Cardiac septum (tissue), 1 donor: Measurements from ENCODE around the gene SP7. TPM values are rescaled to one million over a fixed set of nuclear protein-coding genes. Genes with fewer than 3 reads are reported as not detected.
A peak's percentile ranks its signal among the peaks of the same experiment; 100 is the strongest.
"Not testable (repeated sequence)": the region's sequence is repeated elsewhere in the genome, so short reads cannot be mapped to it uniquely, and the experiment has no call there.

Experiments used
- DNase-seq: peaks from one replicate; pipeline ENCODE4 v3.0.0-alpha.2; 2020; ENCODE audit warnings: low spot score
- intact Hi-C: fragments of 100-400 bp; cut with DNase I; formaldehyde crosslinking; loops from one replicate; pipeline ENCODE4 v1.14.0; 2022
- long read RNA-seq: library from polyadenylated mRNA; unstranded; transcript quantifications from one replicate; pipeline ENCODE4 v2.0.0, GENCODE V29; 2021
- total RNA-seq: library from RNA; stranded (reverse); fragmentation: NEBNext Ultra II Directional; extraction: Animal tissue kit (Norgen Biotek cat#: 25700); gene quantifications from one replicate; pipeline ENCODE4 v1.2.1, GENCODE V29; 2021
- donor health status: DM: no; HTN: no; CAD: no.

SP7 gene
- total RNA-seq: not detected
- long read RNA-seq: 0 reads

DNA sequence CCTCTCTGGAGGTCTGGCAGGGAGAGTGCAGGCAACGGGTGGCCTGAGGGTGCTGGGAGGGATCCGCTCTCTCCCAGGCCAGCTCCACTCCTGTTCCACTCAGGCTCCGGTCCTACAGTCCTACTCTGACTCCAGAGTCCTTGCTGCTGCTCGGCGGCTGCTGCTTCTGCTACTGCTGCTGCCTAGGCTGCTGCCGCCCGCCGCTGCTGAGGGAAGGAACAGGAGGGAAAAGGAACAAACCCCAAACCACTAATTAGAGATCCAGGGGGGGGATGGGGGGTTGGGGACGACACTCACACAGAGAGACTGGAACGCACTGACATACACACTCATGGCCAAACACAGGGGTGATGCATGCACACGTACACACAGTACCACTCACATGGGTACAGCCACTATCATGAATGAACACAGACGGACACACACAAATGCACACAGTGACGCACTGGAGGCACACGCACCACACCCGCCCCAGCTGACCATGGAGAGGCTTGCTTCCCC lies at the start of gene SP7:
Gene SP7, minus strand, starts transcription at position 174 of the 501 bp plus-strand sequence. CDS start 708 bp downstream, outside the sequence.
- no peak for DNase-seq
- intact Hi-C loops: no loop called here

DNA sequence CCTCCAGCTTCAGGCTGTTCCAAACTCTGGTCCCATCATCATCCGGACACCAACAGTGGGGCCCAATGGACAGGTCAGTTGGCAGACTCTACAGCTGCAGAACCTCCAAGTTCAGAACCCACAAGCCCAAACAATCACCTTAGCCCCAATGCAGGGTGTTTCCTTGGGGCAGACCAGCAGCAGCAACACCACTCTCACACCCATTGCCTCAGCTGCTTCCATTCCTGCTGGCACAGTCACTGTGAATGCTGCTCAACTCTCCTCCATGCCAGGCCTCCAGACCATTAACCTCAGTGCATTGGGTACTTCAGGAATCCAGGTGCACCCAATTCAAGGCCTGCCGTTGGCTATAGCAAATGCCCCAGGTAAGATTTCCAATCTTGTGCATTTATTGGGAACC lies 47.1 kb upstream of the SP7 start:
- DNase-seq: no peak
- intact Hi-C loops: loop anchor here (5.0 kb wide), 1 partner anchor 61 kb away; the partner anchor contains the start of gene AAAS

DNA sequence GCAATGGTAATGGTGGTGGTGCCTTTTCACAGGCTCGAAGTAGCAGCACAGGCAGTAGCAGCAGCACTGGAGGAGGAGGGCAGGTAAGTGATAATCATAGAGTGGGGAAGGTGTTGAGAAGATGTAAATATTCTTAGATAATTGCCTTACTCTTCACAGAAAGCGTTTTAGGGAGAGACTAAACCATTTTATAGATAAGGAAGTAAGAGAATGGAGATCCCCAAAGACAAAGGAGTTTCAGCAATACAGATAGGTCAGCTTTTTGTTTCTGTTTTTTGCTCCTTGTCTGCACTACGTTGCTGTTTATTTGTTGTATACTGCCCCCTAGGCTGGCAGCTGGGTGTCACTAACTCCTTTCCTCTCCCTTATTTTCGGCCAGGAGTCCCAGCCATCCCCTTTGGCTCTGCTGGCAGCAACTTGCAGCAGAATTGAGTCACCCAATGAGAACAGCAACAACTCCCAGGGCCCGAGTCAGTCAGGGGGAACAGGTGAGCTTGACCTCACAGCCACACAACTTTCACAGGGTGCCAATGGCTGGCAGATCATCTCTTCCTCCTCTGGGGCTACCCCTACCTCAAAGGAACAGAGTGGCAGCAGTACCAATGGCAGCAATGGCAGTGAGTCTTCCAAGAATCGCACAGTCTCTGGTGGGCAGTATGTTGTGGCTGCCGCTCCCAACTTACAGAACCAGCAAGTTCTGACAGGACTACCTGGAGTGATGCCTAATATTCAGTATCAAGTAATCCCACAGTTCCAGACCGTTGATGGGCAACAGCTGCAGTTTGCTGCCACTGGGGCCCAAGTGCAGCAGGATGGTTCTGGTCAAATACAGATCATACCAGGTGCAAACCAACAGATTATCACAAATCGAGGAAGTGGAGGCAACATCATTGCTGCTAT lies 45.8 kb upstream of the SP7 start:
- peak; percentile 83 for DNase-seq
- intact Hi-C loops: loop anchor here (5.0 kb wide), 1 partner anchor 60 kb away; the partner anchor contains the start of gene AAAS

DNA sequence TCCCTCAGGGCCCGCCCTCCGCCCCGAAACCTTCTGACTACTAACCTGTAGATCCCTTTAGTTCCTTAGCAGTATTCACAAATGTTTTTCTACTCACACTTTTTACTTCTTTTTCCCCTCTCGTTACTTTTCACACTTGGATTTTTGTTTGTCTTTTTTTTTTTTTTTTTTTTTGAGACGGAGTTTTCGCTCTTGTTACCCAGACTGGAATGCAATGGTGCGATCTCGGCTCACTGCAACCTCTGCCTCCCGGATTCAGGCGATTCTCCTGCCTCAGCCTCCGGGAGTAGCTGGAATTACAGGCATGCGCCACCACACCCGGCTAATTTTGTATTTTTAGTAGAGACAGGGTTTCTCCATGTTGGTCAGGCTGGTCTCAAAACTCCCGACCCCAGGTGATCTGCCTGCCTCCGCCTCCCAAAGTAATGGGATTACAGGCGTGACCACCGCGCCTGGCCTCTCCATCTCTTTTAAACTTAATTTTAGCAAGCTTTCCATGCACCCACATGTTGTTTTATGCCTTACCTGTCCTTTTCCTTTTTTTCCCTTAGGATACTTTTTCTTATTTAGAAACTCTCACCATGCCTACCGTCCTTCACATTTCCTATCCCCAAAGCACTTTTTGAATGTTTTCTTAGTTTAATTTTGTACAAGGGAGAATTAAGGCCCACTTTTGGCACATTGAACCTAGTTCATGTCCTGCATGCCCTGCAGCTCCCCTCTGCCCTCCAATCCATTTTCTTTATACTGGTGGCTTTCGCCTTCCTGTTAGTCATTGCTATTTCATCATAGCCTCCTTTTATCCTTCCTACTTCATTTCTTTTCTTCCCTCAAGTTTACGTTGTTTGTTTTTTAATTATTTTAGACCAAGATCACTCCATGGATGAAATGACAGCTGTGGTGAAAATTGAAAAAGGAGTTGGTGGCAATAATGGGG lies 44.9 kb upstream of the SP7 start:
- intact Hi-C loops: loop anchor here (5.0 kb wide), 1 partner anchor 59 kb away; the partner anchor contains the start of gene AAAS
- DNase-seq: no peak

DNA sequence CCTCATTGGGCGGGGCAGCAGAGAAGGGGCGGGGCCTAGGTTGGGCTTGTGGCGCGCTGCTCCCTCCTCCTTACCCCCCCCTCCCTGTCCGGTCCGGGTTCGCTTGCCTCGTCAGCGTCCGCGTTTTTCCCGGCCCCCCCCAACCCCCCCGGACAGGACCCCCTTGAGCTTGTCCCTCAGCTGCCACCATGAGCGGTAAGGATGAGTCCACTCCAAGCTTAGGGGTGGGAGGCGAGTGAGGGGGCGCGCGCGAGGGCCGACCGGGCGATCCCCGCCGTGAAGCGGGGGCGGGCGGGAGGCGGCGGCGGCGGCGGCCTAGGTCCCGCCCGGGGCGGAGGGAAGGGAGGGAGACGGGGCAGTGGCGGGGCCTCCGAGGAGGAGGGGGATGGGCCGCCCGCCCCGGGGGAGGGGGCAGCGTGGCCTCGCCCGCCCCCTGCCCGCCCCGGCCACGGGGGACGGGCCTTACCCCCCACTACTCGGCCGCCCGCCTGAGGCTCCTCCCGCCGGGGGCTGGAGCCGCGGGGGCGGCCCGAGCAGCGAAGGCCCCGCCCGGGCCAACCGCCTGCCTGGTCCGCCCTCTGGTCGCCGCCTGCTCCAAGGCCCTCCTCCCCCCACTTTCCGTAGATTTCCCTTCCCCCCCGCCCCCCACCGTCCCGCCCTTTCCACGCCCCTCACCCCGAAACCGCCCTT lies 44.1 kb upstream of the SP7 start, which contains the start of gene SP1:
Gene SP1, plus strand, starts transcription at position 73 of the 690 bp plus-strand sequence. Its CDS starts 116 bp downstream, at position 189.
- intact Hi-C loops: loop anchor here (5.0 kb wide), 1 partner anchor 58 kb away; the partner anchor contains the start of gene AAAS

DNA sequence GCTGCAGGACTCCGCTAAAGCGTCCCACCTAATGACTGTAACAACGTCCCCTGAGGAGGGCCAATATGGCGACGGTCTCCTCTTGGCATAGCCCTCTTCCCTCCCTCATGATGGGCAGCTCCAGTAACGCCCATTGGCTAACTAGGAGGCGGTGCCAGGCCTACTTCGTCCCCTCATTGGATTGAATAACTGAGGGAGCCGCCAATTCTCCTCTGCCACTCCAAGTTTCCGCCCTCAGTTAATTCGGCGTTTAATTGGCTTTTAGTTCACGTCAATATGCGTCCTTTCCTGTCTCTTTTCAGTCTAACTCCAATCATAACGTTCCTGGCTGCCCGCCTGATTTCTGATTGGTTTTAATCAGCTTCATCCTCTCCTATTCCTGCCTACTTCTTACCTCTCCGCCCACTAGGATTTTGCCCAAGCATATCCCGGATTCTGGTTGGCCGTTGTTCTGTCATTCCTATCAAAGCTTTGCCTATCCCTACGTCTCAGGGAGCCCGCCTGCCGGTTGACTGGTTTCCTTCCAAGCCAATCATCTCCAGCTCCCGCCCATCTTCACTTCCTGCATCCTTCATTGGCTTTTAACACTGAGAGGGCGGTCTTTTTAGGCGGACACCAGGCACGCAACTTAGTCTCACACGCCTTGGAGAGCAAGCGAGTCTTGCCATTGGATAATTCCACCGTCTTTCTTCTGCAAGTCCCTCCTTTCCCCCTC lies 43.4 kb upstream of the SP7 start:
- DNase-seq: peak; percentile 99
- intact Hi-C loops: loop anchor here (5.0 kb wide), 1 partner anchor 57 kb away; the partner anchor contains the start of gene AAAS

More for the DNA sequence above, 44.1 kb upstream of the SP7 start, which contains the start of gene SP1:
- DNase-seq: peak; percentile 95

DNA sequence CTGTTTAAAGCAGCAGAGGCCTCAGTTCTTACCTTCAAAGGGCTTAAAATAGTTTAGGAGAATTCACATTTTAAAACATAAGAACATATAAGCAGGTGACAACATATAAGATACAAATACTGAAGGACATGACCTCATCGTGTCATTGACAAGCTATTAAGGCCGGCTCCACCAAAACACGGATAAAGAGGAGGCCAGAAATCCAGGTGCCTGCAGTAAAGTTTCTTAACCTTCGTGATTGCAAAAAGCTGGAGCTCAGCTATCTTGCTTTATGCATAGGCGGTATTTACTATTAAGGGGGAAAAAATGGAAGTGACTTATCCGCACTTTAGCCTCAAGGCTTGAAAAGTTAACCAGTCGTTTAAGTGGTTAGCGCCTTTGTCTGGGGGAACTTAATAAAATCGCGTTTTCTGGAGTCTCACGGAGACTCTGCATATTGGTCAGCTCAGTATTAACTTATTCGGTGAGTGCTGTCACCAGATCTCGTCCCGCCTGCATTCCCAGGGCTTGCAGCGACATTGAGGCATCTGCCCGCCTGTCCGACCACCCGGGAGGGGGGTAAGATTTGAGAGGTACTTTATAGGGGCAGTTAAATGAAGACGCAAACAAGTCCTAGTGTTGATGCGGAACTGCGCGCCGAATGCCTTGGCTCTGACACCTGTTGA lies 42.7 kb upstream of the SP7 start:
- intact Hi-C loops: no loop called here
- DNase-seq: no peak

DNA sequence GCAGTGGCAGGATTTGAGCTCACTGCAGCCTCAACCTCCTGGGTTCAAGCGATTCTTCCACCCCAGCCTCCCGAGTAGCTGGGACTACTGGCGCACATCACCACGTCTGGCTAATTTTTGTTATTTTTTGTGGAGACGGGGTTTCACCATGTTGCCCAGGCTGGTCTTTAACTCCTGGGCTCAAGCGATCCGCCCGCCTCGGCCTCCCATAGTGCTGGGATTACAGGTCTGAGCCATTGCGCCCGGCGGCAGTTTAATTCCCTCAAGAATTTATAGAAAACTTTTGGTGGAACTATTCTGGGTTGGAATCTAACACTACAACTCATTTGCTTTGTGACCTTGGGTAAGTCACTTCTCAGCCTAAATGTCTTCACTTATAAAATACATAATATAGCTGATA lies 42.1 kb upstream of the SP7 start:
- DNase-seq: no peak
- intact Hi-C loops: no loop called here

DNA sequence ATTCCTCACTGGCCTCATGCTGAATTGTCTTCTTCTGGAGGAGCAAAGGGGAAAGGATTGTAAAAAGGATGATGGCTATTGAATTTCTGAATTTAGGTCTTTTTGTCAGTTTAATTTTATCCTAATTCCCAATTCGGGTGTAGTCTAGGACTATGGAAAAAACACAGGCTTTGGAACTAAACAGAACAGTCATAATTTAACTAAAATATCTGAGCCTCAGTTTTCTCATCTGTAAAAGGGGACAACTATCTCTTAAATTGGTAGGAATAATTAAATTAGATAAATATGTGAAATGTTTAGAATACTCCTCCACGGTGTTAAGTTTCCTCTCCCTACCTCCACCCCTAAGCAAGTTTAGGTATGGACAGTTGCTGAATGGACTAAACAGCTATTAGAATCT lies 40.6 kb upstream of the SP7 start:
- DNase-seq: no peak
- intact Hi-C loops: no loop called here

DNA sequence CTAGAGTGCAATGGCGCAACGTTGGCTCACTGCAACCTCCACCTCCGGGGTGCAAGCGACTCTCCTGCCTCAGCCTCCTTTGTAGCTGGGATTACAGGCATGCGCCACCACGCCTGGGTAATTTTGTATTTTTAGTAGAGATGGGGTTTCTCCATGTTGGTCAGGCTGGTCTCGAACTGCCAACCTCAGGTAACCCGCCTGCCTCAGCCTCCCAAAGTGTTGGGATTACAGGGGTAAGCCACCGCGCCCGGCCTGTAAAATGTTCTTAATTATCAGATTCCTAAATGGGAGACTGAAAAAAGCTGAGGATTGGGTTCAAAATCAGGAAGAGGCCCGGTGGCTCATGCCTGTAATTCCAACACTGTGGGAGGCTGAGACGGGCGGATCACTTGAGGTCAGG lies 38.1 kb upstream of the SP7 start:
- intact Hi-C loops, DNase-seq: not testable (repeated sequence)

DNA sequence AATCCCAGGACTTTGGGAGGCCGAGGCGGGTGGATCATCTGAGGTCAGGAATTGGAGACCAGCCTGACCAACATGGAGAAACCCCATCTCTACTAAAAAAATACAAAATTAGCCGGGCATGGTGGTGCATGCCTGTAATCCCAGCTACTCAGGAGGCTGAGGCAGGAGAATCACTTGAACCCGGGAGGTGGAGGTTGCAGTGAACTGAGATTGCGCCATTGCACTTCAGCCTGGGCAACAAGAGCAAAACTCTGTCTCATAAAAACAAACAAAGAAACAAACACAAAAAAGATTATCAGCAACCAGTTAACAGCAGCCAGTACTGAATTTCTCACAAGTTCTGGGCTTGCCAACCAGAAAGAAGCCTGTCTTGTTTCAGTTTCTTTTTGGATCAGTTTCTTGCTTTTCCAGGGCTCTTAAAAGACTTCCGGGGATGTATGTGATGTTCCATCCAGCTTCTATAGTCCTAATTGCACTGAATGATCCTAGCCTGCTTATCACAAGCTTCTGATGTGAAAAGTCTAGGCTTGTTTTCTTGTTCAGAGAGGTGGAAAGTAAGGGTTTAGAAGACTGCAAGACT lies 37.5 kb upstream of the SP7 start:
- DNase-seq, intact Hi-C loops: not testable (repeated sequence)

DNA sequence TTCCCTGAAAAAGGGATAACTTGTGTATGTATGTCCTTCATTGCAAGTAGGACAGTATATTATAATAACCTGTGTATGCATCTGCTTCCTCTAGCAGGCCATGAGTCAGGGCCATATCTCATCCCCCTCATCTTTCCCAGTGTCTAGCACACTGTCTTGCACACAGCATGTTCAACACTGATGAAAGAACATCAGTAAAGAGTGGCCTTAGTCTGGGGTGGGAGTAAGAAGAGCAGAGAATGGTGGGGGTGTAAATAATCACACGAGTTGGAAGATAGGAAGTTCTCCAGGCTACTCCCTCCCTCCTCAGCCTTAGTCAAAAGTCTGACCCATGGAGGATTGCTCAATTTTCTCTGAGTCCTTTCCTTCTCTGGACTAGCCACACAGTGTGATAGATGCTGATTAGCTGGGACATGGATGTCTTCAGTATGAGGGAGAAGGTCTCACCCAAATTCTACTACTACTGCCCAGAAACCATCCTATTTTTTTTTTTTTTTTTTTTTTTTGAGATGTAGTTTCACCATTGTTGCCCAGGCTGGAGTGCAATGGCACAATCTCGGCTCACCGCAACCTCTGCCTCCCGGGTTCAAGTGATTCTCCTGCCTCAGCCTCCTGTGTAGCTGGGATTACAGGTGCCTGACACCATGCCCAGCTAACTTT lies 29.2 kb upstream of the SP7 start:
- no peak for DNase-seq
- intact Hi-C loops: no loop called here

DNA sequence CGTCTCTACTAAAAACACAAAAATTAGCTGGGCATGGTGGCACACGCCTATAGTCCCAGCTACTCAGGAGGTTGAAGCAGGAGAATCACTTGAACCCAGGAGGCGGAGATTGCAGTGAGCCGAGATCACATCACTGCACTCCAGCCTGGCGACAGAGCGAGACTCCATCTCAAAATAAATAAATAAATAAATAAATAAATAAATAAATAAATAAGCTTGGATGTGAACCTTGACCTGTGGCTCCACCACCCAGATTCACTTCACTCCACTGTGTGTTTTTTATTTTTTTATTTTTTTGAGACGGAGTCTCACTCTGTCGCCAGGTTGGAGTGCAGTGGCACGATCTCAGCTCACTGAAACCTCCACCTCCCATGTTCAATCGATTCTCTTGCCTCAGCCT lies 25.5 kb upstream of the SP7 start:
- intact Hi-C loops, DNase-seq: not testable (repeated sequence)

DNA sequence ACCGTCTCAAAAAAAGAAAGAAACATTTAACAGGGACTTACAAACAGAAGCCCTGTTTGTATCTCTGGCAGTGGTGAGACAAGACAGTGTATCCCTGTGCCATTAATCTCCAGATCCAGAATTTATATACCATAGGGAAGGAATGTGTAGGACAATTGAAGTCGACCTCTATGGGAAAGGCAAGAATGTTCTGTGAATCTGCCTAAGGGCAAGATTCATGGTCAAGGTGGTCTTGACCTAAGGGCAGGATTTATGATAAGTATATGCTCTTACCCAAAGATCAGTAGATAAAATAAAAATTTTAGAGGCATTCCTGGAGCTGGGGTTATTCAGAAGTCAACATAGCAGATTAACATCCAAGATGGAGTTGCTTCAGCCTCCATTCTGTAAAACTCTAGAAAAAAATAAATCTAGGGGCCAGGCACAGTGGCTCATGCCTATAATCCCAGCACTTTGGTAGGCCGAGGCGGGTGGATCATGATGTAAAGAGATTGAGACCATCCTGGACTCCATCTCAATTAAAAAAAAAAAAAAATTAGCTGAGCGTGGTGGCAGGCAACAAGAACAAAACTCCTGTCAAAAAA lies 22.8 kb upstream of the SP7 start:
- intact Hi-C loops: no loop called here
- DNase-seq: no peak

DNA sequence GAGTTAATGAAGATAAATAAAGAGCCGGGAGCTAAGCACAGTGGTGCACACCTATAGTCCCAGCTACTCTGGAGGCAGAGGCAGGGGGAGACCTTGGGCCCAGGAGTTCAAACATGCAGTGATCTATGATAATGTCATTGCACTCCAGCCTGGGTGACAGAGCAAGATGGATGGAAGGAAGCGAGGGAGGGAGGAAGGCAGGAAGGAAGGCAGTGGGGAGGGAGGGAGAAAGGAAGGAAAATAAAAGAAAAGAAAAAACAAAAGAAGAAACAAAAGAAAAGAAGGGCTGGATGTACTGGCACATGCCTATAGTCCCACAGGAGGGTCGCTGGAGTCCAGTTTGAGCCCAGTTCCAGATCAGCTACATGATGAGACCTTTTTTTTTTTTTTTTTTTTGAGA lies 19.0 kb upstream of the SP7 start:
- DNase-seq: no peak

DNA sequence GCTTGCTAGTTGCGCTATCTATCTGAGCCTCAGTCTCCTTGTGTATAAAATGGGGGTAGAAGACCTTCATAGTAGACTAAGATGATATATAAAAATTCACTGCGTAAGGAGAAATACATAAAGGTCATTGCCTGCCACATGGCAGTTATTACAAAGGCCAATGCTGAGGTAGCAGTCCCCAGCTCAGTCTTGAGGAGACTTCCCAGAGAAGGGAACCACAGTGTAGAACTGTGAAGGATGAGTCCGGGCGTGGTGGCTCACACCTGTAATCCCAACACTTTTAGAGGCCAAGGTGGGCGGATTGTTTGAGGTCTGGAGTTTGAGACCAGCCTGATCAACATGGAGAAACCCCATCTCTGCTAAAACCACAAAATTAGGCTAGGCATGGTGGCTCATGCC lies 17.1 kb upstream of the SP7 start:
- intact Hi-C loops: loop anchor here (2.0 kb wide), 1 partner anchor 156 kb away; no protein-coding TSS in a partner anchor
- no peak for DNase-seq

More for the DNA sequence above, 19.0 kb upstream of the SP7 start:
- intact Hi-C loops: no loop called here
